SK-N-SH treated with all-trans-retinoic acid at 6 μM for 48 hours (cell line): Measurements from ENCODE around the gene AHCYL1.

Experiments used
- ARNTL ChIP-seq: fragments of 450-650 bp; formaldehyde crosslinking; IDR thresholded peaks from 2 replicates; pipeline ENCODE4 v1.5.0; 2020; ENCODE audit warnings: low read depth, mild to moderate bottlenecking, moderate library complexity, borderline replicate concordance
- RARB ChIP-seq: fragments of 250-450 bp; sonication (Bioruptor Pico); IDR thresholded peaks from 2 replicates; pipeline ENCODE4 v1.8.0; 2021; ENCODE audit warnings: mild to moderate bottlenecking, moderate library complexity
- SNAI2 ChIP-seq: fragments of 250-450 bp; sonication (Bioruptor Pico); IDR thresholded peaks from 2 replicates; pipeline ENCODE4 v1.5.0; 2020; ENCODE audit warnings: mild to moderate bottlenecking, moderate library complexity
- TCF4 ChIP-seq: fragments of 250-450 bp; sonication (Bioruptor Pico); IDR thresholded peaks from 2 replicates; pipeline ENCODE4 v1.8.0; 2021; ENCODE audit warnings: mild to moderate bottlenecking, moderate library complexity, borderline replicate concordance
- ZC3H10 ChIP-seq: fragments of 250-450 bp; sonication (Bioruptor Pico); IDR thresholded peaks from 2 replicates; pipeline ENCODE4 v1.5.1; 2021; ENCODE audit warnings: mild to moderate bottlenecking, moderate library complexity
- ZFP30 ChIP-seq: fragments of 450-650 bp; formaldehyde crosslinking; IDR thresholded peaks from 2 replicates; pipeline ENCODE4 v1.5.0; 2022; ENCODE audit warnings: mild to moderate bottlenecking, moderate library complexity
- TF ChIP-seq, protein P1 (sequence below): fragments of 250-450 bp; sonication (Bioruptor Pico); IDR thresholded peaks from 2 replicates; pipeline ENCODE4 v1.8.0; 2020; ENCODE audit warnings: mild to moderate bottlenecking, moderate library complexity, borderline replicate concordance

DNA sequence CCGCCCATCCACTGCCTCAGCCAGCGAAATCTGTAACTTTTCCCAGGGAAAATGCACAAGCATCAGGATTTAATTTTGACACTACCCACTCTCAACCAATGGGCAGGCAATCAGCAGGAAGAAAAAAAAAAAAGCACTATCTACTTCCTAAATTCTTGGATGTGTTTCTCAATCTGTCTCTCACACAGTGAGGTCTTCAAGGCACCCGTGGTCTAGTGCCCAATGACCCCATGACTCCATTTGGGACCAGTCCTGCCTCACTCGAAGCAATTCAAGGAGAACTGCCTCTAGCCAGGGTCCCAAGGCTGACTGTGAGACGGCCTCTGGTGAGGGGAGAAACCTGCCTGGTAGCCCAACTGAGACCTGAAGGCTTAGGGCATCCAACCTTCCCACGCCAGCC lies 38.1 kb upstream of the AHCYL1 start:
- TF ChIP-seq, protein P1, sequence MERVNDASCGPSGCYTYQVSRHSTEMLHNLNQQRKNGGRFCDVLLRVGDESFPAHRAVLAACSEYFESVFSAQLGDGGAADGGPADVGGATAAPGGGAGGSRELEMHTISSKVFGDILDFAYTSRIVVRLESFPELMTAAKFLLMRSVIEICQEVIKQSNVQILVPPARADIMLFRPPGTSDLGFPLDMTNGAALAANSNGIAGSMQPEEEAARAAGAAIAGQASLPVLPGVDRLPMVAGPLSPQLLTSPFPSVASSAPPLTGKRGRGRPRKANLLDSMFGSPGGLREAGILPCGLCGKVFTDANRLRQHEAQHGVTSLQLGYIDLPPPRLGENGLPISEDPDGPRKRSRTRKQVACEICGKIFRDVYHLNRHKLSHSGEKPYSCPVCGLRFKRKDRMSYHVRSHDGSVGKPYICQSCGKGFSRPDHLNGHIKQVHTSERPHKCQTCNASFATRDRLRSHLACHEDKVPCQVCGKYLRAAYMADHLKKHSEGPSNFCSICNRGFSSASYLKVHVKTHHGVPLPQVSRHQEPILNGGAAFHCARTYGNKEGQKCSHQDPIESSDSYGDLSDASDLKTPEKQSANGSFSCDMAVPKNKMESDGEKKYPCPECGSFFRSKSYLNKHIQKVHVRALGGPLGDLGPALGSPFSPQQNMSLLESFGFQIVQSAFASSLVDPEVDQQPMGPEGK (CRISPR knock-in tag), result no peak
- no peak for TF ChIP-seq SNAI2 (CRISPR knock-in tag)
- TF ChIP-seq ARNTL (CRISPR knock-in tag), result no peak
- TF ChIP-seq ZC3H10 (CRISPR knock-in tag), result no peak
- no peak for TF ChIP-seq TCF4 (CRISPR knock-in tag)
- no peak for TF ChIP-seq RARB (CRISPR knock-in tag)
- TF ChIP-seq ZFP30 (CRISPR knock-in tag), result no peak
